Activated CD8-positive, alpha-beta memory T cell treated with anti-CD3 and anti-CD28 coated beads for 24 hours (primary cell): ENCODE results near the gene FBXW7.

Experiments used
- DNase-seq: peaks from one replicate; pipeline ENCODE4 v3.0.0-alpha.2; 2020

Gene FBXW7

DNA sequence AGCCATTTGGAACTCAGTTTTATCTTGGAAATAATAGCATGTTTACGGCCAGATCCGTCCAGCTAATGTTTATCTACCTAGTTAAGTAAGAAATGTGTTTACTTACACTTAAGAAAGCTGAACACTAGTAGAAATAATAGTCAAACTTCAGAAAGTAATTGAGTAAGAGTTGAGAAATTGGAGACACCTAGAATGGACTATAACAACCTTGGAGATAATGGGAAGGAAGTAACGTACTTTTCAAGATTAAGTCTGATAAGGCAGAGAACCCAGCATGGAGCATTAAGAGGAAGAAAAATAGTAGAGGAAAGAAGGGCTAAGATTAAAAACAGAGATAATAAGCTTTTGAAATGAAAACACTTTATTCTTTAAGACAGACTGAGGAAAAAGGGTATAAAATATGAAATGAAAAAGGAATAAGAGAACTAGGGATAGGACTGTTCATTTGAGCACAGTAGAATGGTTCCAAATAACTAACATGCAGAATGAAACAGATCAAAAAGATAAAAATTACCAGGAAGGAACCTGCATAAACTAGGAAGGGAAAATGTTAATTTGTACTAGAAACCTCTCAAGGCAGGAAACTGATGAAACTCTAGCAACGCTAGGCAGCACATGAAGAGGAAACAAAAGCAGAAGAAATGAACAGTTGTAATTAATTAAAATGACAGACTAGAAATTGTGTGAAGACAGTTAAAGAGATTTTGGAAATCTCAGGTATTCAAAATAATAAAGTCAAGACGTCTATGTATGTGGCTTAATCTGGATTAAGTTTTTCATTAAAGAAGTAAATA, 71.7 kb downstream of the FBXW7 start:
- DNase-seq: no peak

DNA sequence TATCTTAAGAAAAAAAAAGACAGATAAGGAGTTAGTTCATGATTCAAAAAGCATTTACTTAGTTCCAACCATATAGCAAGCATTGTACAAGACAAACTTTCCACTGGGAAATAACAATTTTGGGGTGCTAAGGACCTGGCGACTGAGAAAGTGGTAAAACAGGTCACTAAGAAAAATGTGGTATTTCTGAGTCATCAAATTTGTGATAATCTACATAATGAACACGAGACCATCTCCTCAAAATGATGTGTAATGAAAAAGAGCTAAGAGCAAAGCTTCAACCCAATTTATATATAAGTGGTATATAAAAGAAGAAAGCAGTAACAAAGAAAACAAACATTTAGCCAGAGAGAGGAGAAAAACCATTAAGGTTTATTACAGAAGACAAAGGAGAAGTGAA, 72.3 kb downstream of the FBXW7 start:
- no peak for DNase-seq

DNA sequence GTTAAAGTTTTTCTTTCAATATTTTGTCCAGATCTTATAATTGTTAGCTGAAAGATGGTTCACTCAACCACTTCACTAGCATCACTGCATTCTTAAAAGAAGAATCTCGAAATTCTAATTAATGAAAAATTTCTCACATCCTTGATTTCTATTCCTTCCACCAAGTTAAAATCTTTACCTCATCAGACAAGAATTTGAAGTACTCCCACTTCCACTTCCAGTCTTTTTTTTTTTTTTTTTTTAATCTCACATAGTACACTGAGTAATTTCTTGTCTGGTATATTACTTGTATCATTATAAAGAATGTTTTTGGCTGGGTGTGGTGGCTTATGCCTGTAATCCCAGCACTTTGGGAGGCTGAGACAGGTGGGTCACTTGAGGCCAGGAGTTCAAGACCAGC, 73.2 kb downstream of the FBXW7 start:
- no peak for DNase-seq

DNA sequence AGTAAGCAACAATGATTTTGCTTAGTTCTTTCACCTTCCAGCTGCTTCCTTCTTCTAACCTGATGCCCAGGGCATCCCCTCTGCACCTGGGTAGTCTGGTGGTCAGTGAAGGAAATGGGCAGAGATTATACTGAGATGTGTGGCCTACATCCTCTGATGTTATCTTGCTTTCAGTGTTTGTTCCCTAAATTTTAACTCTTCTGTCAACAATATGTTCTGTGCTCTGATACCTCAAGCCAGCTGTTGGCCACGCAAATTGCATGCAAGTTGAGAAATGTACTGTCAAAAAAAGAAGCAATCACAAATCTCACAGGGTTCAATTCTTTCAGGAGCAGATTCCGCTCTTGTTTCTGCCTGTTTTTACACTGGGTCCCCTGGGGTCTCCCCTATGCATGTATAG, 73.8 kb downstream of the FBXW7 start:
- no peak for DNase-seq

DNA sequence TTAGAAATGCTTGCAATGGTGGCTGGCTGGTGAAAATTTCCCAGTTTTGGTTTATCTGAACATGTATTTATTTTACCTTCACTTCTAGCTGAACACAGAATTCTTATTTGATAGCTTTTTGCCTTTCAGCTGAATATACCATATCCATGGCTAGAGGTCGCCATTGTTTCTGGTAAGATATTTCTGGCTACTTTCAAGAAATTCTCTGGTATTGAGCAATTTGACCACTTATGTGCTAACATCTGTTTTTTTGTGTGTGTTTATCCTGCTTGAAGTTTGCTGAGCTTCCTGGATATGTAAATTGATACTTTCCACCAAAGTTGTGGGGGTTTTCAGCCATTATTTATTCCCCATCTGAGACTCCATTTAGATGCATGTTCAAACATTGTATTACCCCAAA, 75.4 kb downstream of the FBXW7 start:
- no peak for DNase-seq

DNA sequence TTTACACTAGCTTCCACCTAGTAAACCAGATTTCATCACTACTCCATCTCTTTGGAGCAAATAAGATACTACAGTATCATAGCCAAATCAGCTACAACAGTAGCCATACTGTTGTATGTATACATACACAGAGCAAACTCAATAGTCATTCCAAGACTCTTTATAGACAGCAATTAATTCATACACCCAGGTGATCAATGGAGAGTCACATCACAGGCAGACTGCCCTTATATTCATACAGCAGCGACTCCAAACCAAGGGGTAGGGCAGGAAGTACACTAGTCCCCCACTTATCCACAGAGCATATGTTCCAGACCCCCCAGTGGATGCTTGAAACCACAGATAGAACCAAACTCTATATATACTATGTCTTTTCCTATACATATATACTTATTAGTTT, 76.6 kb downstream of the FBXW7 start:
- no peak for DNase-seq

DNA sequence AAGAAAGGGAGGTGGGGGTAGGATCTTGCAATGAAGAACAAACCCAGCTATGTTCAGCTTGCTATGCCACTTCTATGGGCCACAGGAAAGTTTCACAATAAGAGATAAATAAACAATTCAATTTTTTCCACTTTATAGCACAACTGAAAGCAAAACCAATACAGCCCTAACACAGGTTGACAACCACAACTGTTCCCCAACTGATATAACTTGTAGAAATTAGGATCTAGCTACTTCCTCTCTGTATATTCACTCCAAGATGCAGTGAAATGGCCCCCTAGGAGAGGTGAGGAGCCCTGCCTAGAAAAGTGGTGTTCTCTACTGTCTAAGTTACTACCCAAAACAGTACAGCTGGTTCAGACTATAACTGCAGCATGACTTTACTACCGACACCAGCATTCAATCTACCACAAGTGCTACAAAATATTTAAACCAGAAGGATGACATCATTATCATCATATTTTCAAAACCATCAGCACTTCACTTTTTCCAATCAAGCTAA, 77.0 kb downstream of the FBXW7 start:
- no peak for DNase-seq

DNA sequence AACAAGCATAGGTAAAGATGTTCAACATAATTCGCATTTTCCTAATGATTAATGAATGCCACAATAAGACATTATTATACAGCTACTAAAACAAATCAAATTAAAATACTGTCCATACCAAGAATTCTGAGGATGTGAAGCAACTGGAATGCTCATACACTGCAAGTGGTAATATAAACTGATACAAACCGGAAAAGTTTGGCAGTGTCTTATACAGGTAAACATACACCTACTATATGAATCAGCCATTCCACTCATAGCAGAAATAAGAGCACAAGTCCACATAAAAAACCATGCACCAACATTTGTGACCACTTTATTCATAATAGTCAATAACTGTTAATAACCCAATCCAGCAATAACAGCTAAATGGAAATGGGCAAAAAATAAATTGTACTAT, 79.3 kb downstream of the FBXW7 start:
- DNase-seq: no peak

DNA sequence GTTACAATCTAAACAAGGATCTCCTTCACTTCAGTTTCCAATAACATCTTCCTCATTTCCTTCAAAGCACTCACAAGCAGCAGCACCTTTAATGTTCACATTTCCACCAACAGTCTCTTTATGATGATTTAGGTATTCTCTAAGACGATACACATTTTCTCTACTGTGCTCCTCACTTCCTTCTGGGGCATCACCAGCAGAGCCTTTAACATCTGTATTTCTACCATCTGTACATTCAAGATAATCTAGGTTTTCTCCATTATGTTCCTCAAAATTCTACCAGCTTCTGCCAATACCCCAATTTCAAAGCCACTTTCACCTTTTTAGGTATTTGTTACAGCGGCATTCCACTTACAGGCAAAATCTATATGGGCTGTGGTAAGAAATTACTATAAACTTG, 80.6 kb downstream of the FBXW7 start:
- DNase-seq: no peak

DNA sequence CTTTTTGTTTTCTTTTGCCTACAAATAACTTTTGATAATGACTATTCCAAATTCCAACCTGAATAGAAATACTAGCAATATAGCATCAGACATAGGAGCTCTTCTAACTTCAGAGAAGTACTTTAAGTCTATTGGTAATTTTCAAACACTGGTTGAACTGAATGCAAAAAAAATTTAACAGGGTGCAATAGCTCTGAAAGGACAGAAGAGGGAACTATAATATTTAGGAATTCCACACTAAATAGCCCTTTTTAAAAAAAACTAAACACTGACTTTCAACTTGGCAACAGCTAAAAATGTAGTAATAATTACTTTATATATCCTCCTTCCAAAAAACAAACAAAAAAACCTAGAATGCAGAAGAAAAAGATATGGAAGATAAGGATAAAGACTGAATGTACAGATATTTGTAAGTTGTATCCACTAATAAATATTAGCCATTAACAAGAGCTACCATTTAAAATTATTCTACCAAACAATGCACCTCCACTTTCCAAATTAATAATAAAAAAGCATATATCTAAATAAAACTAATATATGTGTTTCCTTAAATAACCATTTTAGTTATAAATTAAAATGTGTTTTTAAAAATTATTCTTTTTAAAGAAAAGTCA, 81.4 kb downstream of the FBXW7 start:
- DNase-seq: no peak

DNA sequence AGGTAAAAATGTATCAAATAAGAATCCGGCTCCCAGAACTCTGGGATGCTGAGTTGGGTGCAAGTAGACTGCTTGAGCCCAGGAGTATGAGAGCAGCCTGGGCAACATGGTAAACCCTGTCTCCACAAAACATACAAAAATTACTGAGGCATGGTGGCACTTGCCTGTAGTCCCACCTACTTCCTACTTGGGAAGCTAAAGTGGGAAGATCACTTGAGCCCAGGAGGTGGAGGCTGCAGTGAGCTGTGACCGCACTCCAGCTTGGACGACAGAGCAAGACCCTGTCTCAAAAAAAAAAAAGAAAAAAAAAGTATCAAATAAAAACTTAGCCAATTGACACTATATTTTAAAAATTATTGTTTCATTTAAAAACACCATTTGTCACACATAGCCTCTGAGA, 84.4 kb downstream of the FBXW7 start:
- no peak for DNase-seq

DNA sequence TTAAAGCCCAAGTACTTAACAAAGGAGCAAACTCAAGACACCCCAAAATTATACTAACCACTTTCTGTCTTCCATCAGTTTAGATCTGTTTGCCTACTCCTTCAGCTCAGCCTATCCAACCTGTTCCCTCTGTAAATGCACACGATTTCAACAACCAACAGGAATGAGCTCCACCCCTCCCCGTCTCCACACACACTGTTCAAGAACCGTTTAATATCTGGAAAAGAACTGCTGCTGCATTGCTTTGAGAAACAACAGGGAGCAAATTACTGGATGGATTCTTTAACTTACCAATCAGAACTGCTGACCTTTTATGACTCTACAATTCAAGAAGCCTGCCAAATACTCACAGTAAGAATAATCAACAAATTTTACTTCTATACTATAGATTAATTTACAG, 87.0 kb downstream of the FBXW7 start:
- DNase-seq: no peak

DNA sequence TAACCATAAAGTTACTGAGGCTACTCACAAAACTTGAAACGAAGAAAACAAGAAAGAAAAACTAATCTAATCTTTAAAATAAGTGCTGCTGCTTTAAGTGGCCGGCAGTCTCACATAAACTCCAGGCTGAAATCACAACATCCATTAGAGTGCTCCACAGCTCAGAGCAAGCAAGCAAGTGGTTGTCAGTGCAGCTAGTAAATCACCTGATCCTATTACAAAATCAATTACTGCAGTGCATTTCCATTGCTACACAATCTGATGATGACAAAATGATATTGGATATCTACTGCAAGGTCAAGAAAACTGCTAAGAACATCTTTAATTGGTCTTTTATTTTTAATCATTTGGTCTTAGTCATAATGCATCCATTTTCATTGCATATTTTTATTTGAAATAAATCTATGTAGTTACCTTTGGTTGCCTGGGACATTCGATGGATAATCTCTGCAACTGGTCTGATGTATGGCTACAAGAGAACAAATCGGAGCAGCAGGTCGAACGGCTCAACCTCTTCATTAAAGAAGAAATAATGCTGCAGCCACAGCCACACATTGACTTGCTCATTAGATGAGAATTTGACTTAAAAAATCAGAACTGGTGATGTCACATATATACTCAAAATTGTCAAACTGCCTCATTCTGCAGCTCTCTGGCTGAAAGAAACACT, 87.7 kb downstream of the FBXW7 start:
- no peak for DNase-seq

DNA sequence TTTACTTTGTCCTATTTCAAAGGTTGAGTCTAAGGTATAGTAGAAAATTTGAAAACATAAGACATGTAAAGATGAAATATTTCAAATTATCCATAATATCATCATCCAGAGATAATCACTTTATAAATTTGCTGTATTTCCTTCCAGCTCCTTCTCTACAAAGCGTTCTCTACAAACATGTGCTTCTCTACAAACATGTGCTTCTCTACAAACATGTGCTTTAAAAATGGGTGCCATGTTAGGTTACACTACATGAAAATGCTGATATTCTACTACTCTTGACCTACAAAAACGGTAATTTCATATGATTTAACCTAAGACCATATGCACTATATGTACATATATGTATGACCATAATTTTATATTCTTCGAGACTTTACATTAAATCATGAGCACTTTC, 92.0 kb downstream of the FBXW7 start:
- no peak for DNase-seq

DNA sequence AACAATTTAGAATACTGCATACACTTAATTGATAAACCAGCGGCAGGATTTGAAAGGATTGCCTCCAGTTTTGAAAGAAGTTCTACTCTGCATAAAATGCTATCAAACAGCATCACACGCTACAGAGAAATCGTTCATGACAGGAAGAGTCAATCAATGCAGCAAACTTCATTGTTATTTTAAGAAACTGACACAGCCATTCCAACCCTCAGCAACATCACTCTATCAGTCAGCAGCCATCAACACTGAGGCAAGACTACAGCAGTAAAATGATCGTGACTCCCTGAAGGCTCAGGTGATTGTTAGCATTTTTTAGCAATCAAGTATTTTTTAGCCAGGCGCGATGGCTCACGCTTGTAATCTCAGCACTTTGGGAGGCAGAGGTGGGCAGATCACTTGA, 98.3 kb downstream of the FBXW7 start:
- DNase-seq: no peak

DNA sequence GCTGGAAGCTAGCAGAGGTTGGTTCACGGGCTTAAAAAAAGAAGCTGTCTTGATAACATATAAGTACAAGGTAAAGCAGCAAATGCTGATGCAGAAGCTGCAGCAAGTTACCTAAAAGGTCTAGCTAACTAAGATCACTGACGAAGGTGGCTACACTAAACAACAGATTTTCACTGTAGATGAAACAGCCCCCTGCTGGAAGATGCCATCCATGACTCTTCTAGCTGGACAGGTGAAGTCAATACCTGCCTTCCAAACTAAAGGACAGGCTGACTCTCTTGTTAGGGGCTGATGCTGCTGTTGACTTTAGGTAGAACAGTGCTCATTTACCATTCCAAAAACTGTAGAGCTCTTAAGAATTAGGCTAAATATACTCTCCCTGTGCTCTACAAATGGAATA, 99.5 kb downstream of the FBXW7 start:
- no peak for DNase-seq

DNA sequence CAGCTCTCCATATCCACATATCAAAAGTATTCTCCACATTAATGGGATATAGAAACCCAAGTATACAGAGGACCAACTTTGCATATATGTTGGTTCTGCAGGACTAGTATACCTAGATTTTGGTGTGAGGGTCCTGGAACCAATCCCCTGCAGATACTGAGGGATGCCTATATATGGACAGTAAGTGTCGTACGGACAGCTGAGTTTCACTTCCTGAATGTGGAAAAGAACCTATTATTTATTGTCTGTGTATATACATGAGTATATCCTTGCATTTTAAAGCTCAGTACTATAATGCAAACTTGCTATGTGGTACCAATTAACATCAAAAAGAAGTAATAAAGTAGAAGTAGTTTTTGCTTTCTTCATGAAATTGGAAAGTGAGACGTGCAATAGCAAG, 101.9 kb downstream of the FBXW7 start:
- no peak for DNase-seq

DNA sequence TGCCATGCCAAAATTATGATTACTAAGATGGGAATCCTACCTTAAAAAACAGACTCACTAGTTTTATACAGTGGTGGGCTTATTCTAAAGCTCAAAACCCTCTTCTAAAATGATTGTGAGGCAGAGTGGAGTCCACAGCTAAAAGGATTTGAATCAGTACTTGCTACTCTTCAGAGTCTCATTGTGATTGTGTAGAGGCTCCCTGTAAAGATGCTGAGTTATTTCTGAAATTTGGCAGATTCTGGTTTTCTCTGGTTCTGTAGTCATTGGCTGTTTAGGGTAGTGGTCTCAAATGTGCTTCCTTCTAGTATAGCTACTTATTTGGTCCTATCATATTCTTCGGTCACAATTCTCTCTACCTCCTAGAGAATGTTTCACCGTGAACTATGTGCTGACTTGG, 104.1 kb downstream of the FBXW7 start:
- no peak for DNase-seq

DNA sequence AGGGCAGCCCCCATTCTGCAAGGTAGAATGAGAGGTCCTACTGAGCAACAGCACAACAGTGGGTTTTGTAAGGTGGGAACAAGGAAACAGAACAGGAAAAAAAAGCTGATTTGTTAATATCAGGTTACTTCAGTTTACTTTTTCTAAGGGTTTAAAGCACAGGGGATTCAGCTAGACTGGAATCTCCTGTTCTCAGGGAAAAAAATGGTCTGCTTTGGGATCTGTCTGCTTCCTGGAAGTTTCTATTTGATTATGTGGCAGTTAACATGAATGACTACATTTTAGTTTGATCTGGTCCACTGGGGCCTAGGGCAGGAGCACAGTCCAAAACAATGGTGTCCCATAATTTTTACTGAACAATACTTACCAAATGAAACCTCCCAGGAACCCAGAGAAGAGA, 104.6 kb downstream of the FBXW7 start:
- DNase-seq: no peak

DNA sequence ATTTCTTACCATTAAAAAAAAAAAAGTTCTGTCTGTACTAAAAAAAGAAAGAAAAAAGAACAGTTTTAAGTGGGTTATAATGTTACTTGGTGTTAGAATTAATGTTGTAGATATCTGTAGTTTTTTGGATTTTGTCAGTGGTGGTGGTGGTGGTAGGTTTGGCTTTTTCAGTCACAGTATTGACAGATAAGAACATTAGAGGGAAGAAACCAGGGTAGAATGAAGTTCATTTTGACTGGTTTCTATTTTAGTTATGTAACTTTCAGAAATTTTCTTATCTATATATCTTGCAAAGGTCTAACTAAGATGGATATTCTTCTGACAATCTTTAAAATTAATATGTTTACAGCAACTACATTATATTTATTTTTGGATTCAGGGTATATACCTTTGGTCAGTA, 105.4 kb downstream of the FBXW7 start:
- no peak for DNase-seq

DNA sequence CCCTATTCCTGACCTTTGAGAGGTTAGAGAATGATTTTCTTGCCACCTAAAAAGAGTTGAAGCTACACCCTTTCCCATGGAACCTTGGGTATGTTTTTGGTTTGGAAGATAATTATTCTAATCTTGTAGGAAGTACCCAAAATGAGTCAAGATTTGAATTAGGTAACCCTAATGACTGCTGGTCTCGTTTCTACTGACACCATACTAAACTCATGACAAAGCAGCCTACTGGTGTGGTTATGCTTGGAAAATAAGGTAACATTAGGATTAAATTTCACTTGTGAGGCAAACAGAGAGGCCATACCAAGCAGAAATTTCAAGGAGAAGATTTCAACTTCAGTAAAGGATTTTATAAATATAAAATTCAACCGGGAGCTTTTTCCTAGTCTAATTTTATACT, 107.9 kb downstream of the FBXW7 start:
- DNase-seq: no peak

DNA sequence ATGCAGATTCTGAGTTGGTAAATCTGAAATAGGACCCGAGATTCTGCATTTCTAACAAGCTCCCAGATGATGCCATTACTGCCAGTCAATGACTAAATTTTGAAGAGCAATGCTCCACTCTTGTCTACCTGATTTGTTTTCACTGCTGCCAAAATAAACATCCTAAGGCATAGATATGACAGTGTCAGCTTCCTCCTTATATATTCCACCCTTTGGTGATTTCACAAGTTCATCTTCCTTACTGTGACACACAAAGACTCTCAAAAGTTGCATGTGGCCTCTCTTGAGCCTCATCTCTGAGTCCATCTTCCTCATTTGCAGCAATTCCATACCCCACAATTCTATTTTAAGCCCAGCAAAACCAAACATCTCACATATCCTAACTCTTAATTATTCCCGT, 110.9 kb downstream of the FBXW7 start:
- no peak for DNase-seq

DNA sequence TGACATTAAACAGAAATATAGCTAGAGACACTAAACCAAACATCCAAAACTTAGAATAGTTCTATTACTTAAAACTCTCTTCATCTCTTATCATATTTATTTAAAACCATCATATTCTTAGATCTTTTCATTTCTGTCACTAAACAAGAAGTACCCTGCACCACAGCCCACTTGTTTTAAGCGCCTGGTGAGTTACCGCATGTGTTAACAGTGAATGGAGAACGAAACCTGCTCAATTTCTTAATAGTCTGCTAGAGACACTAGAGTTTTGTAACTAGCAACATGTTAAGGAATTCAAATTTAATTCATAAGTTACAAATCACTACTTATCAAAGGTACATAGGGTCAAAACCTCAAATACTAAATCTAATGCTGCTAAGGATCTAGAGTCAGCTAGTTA, 111.5 kb downstream of the FBXW7 start:
- DNase-seq: no peak

DNA sequence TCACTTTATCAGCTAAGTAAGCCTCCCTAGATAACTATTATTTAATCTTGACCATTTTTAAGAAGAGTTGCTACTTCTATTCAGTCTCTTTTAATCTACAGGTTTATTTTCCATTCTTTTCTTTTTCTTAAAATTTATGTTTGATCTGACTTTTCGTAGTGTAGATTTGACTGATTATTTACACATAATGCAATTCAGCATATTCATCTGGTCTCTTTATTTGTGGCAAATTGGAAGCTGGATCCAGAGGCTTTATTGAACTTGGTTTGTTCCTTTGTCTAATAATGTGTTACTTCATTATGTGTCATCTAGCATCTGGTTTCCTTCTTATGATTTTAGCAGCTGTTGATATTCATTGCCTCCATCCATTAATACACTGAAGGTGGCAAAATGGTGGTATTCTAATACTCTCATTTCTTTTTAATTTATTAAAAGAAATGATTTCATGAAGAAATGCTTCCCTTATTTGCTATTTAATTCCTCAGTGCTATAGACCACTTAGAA, 113.0 kb downstream of the FBXW7 start:
- DNase-seq: no peak
